IMR-90 (cell line): ENCODE results near the gene CSTB. TPM values are rescaled to one million over a fixed set of nuclear protein-coding genes. Genes with fewer than 3 reads are reported as not detected.

ENCODE experiments used
- ATAC-seq: fragments of 200-7000 bp; cut with Tn5 transposase; 2 replicates; pipeline ENCODE4 v1.9.1; 2020; ENCODE audit warnings: low read depth, mild to moderate bottlenecking, moderate library complexity
- BruUV-seq: library from RNA; stranded (reverse); fragments of 400-500 nt; replicated peaks from 2 replicates; lab custom pipeline; 2021; lab: Mats Ljungman, UMichigan
- CTCF ChIA-PET: fragments of 300-600 bp; formaldehyde crosslinking; extraction: SDS; loops from one replicate; lab custom pipeline; 2021; ENCODE audit warnings: antibody characterized with exemption; lab: Yijun Ruan, JAX
- POLR2A ChIA-PET: fragments of 300-600 bp; sonication (Branson Sonifier 250); formaldehyde crosslinking; loops from one replicate; lab custom pipeline; 2022; ENCODE audit warnings: antibody characterized with exemption; ENCODE audit not compliant: unreplicated experiment; lab: Charles Lee
- DNase-seq: peaks from one replicate; pipeline ENCODE4 v3.0.0; 2013
- H2AFZ ChIP-seq: replicated peaks from 2 replicates; pipeline ENCODE3; 2013; ENCODE audit warnings: low read length, mild to moderate bottlenecking; ENCODE audit not compliant: poor library complexity
- H2AK5ac ChIP-seq: 2 replicates; pipeline ENCODE4 v1.6.1; 2013; ENCODE audit warnings: low read depth, low read length, inconsistent platforms
- H2AK9ac ChIP-seq: replicated peaks from 2 replicates; pipeline ENCODE3; 2013; ENCODE audit warnings: mild to moderate bottlenecking, low read depth, low read length, moderate library complexity; ENCODE audit not compliant: poor library complexity
- H2BK120ac ChIP-seq: 2 replicates; pipeline ENCODE4 v1.6.1; 2013; ENCODE audit warnings: low read depth, low read length, inconsistent platforms
- H2BK15ac ChIP-seq: 3 replicates; pipeline ENCODE4 v1.6.1; 2013; ENCODE audit warnings: low read depth, low read length, inconsistent platforms
- H2BK20ac ChIP-seq: 2 replicates; pipeline ENCODE4 v1.6.1; 2013; ENCODE audit warnings: low read depth, mild to moderate bottlenecking, inconsistent platforms, low read length, moderate library complexity
- H2BK5ac ChIP-seq: 2 replicates; pipeline ENCODE4 v1.6.1; 2013; ENCODE audit warnings: mild to moderate bottlenecking, low read depth, low read length, inconsistent platforms; ENCODE audit not compliant: poor library complexity, severe bottlenecking
- H3K14ac ChIP-seq: replicated peaks from 2 replicates; pipeline ENCODE4 v1.6.1; 2013; ENCODE audit warnings: low read depth, low read length, inconsistent platforms
- H3K18ac ChIP-seq: 2 replicates; pipeline ENCODE4 v1.6.1; 2013; ENCODE audit warnings: low read depth, low read length, control low read depth
- H3K23ac ChIP-seq: 2 replicates; pipeline ENCODE4 v1.6.1; 2013; ENCODE audit warnings: low read depth, low read length, inconsistent platforms
- H3K27ac ChIP-seq: 2 replicates; pipeline ENCODE4 v1.5.1; 2013; ENCODE audit warnings: mild to moderate bottlenecking, control low read depth, low read length; ENCODE audit not compliant: insufficient read depth
- H3K27me3 ChIP-seq: 2 replicates; pipeline ENCODE4 v1.6.1; 2013; ENCODE audit warnings: low read length; ENCODE audit not compliant: control insufficient read depth, insufficient read depth
- H3K36me3 ChIP-seq: 2 replicates; pipeline ENCODE4 v1.6.1; 2013; ENCODE audit warnings: low read length, mixed read lengths; ENCODE audit not compliant: control insufficient read depth, insufficient read depth
- H3K4ac ChIP-seq: 2 replicates; pipeline ENCODE4 v1.6.1; 2013; ENCODE audit warnings: low read depth, low read length, inconsistent platforms
- H3K4me1 ChIP-seq: 2 replicates; pipeline ENCODE4 v1.6.1; 2013; ENCODE audit warnings: low read length, mixed read lengths; ENCODE audit not compliant: control insufficient read depth, insufficient read depth
- H3K4me2 ChIP-seq: 2 replicates; pipeline ENCODE4 v1.6.1; 2013; ENCODE audit warnings: low read depth, mild to moderate bottlenecking, control low read depth, low read length, moderate library complexity
- H3K4me3 ChIP-seq: 2 replicates; pipeline ENCODE4 v1.5.1; 2013; ENCODE audit warnings: low read depth, mild to moderate bottlenecking, control low read depth, low read length, moderate library complexity; ENCODE audit not compliant: insufficient read depth
- H3K56ac ChIP-seq: 2 replicates; pipeline ENCODE4 v1.6.1; 2013; ENCODE audit warnings: low read length, inconsistent platforms; ENCODE audit not compliant: insufficient read depth; ENCODE audit errors: extremely low read depth
- H3K79me1 ChIP-seq, 2 experiments: 2 replicates each; pipeline ENCODE4 v1.6.1; 2013; ENCODE audit warnings: low read length in 2 of 2, inconsistent platforms in 1 of 2, low read depth in 1 of 2
- H3K9ac ChIP-seq: 2 replicates; pipeline ENCODE4 v1.6.1; 2013; ENCODE audit warnings: low read depth, low read length, control low read depth
- H3K9me1 ChIP-seq: 2 replicates; pipeline ENCODE4 v1.6.1; 2013; ENCODE audit warnings: low read length, inconsistent platforms; ENCODE audit not compliant: insufficient read depth
- H3K9me3 ChIP-seq: 2 replicates; pipeline ENCODE4 v1.6.1; 2013; ENCODE audit warnings: low read length; ENCODE audit not compliant: control insufficient read depth, insufficient read depth
- H4K20me1 ChIP-seq: 2 replicates; pipeline ENCODE4 v1.6.1; 2013; ENCODE audit warnings: low read length, inconsistent platforms; ENCODE audit not compliant: insufficient read depth
- H4K5ac ChIP-seq: 2 replicates; pipeline ENCODE4 v1.6.1; 2013; ENCODE audit warnings: mild to moderate bottlenecking, low read depth, low read length, control low read depth
- H4K8ac ChIP-seq, 2 experiments: 2 replicates each; pipeline ENCODE4 v1.6.1; 2013; ENCODE audit warnings: low read depth in 2 of 2, low read length in 2 of 2, control low read depth in 1 of 2, inconsistent platforms in 1 of 2
- H4K91ac ChIP-seq: 2 replicates; pipeline ENCODE4 v1.6.1; 2013; ENCODE audit warnings: low read depth, low read length, inconsistent platforms; ENCODE audit not compliant: insufficient read depth
- BHLHE40 ChIP-seq: fragments of 150-350 bp; IDR thresholded peaks from 2 replicates; pipeline ENCODE4 v1.6.1; 2016; ENCODE audit warnings: mild to moderate bottlenecking, low read depth, low read length
- CHD1 ChIP-seq: IDR thresholded peaks from 2 replicates; pipeline ENCODE4 v1.6.1; 2012; ENCODE audit warnings: low read depth, low read length, improper control_type of control experiment
- RCOR1 ChIP-seq: IDR thresholded peaks from 2 replicates; pipeline ENCODE4 v1.6.1; 2012; ENCODE audit warnings: mild to moderate bottlenecking, low read length, improper control_type of control experiment; ENCODE audit not compliant: insufficient replicate concordance
- RFX5 ChIP-seq: IDR thresholded peaks from 2 replicates; pipeline ENCODE4 v1.8.0; 2012; ENCODE audit warnings: low read depth, mild to moderate bottlenecking, low read length, moderate library complexity
- SMC3 ChIP-seq: fragments of 150-350 bp; IDR thresholded peaks from 2 replicates; pipeline ENCODE4 v1.6.1; 2016; ENCODE audit warnings: low read depth, mild to moderate bottlenecking, antibody characterized with exemption, low read length, moderate library complexity
- WGBS, 2 experiments: methylation state at CpG; one replicate each; pipeline versions ENCODE4 v1.1.5 to v1.1.7; 2013; ENCODE audit warnings: missing lambda C conversion rate in 2 of 2; ENCODE audit not compliant: insufficient read length in 1 of 2; ENCODE audit errors: extremely low coverage in 2 of 2; 5-methylcytosine and 5-hydroxymethylcytosine counted together
- dilution Hi-C: fragments of 300-500 bp; cut with HindIII; formaldehyde crosslinking; loops from one replicate; pipeline ENCODE4 v1.14.3; 2018; ENCODE audit warnings: low sequenced_read_pairs; ENCODE audit not compliant: unreplicated experiment
- in situ Hi-C: fragments of 300-500 bp; cut with MboI; formaldehyde crosslinking; loops from 3 replicates; pipeline ENCODE4 v1.14.3; 2019; ENCODE audit warnings: low sequenced_read_pairs, inconsistent platforms, mixed read lengths
- intact Hi-C: fragments of 100-400 bp; cut with micrococcal nuclease; formaldehyde crosslinking; loops from 2 replicates; pipeline ENCODE4 v1.10.0; 2022
- polyA plus RNA-seq, 3 experiments: library from polyadenylated mRNA; depleted of rRNA; stranded (reverse); fragments of >200 nt; gene quantifications; 2 replicates each; pipeline ENCODE4 v1.2.3, GENCODE V29; 2012; ENCODE audit warnings: low replicate concordance in 1 of 3
- total RNA-seq: library from RNA; depleted of rRNA; stranded (reverse); fragments of >200 nt; gene quantifications from 2 replicates; pipeline ENCODE4 v1.2.3, GENCODE V29; 2012
- TF ChIP-seq, protein P1 (sequence below): conservative IDR thresholded peaks from 2 replicates; pipeline ENCODE4 v1.5.1; 2012; ENCODE audit warnings: mild to moderate bottlenecking, low read depth, low read length, improper control_type of control experiment

Gene CSTB
- total and polyA plus RNA-seq, 2 of the 4 experiments (the other 2 are of a cell fraction) = 6.1 to 71.7 TPM

GRCh38 chr21:43808832-43809251 is 32.7 kb upstream of the CSTB start:
- H3K4me3 ChIP-seq = no peak overlapping the region
- no peaks in the 10 kb centered on the region for H3K9me3 ChIP-seq
- H2BK15ac ChIP-seq = no peak overlapping the region
- DNase-seq (no peak), ATAC-seq (no peak)
- CTCF ChIA-PET = no interaction called here
- H3K27ac ChIP-seq = no peak overlapping the region
- WGBS, 2 experiments = 82% methylated on average over 13 of the region's 22 CpGs; no CpG with 5 or more reads in 1 of the 2 experiments
- no peak overlapping the region for H3K14ac ChIP-seq
- no peak overlapping the region for H3K23ac ChIP-seq
- H3K18ac ChIP-seq = no peak overlapping the region
- H3K4me1 ChIP-seq = peaks cover 2% of the 10 kb centered on the region; the same call in 1 of the 2 replicates
- in situ Hi-C loops (no loop called here), dilution Hi-C loops (no loop called here), intact Hi-C loops (no loop called here)
- no peak overlapping the region for H3K4me2 ChIP-seq
- no peaks in the 10 kb centered on the region for H3K9me1 ChIP-seq
- no peak overlapping the region for H4K5ac ChIP-seq
- no peak overlapping the region for H2AFZ ChIP-seq
- no peak overlapping the region for H2BK5ac ChIP-seq
- H3K9ac ChIP-seq = no peak overlapping the region
- no peak overlapping the region for H2BK20ac ChIP-seq
- H2AK5ac ChIP-seq = no peak overlapping the region
- H2BK120ac ChIP-seq = no peak overlapping the region
- TF ChIP-seq RFX5 (no peak), SMC3 (no peak), CHD1 (no peak), BHLHE40 (no peak), RCOR1 (no peak)
- TF ChIP-seq, protein P1, sequence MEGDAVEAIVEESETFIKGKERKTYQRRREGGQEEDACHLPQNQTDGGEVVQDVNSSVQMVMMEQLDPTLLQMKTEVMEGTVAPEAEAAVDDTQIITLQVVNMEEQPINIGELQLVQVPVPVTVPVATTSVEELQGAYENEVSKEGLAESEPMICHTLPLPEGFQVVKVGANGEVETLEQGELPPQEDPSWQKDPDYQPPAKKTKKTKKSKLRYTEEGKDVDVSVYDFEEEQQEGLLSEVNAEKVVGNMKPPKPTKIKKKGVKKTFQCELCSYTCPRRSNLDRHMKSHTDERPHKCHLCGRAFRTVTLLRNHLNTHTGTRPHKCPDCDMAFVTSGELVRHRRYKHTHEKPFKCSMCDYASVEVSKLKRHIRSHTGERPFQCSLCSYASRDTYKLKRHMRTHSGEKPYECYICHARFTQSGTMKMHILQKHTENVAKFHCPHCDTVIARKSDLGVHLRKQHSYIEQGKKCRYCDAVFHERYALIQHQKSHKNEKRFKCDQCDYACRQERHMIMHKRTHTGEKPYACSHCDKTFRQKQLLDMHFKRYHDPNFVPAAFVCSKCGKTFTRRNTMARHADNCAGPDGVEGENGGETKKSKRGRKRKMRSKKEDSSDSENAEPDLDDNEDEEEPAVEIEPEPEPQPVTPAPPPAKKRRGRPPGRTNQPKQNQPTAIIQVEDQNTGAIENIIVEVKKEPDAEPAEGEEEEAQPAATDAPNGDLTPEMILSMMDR = no peak
- no peaks in the 10 kb centered on the region for H3K27me3 ChIP-seq
- no TSS peak for BruUV-seq
- no peaks in the 10 kb centered on the region for H3K79me1 ChIP-seq
- H3K56ac ChIP-seq = no peak overlapping the region
- POLR2A ChIA-PET = no interaction called here
- H4K8ac ChIP-seq = no peak overlapping the region
- peaks cover 7% of the 10 kb centered on the region for H3K36me3 ChIP-seq
- no peak overlapping the region for H4K91ac ChIP-seq
- no peak overlapping the region for H3K4ac ChIP-seq
- peaks cover 7% of the 10 kb centered on the region for H4K20me1 ChIP-seq
- H2AK9ac ChIP-seq = no peak overlapping the region
